ENCODE measurements around the gene SNRNP25.
"Not testable (repeated sequence)": the region's sequence is repeated elsewhere in the genome, so short reads cannot be mapped to it uniquely, and the experiment has no call there.

The SNRNP25 gene

DNA sequence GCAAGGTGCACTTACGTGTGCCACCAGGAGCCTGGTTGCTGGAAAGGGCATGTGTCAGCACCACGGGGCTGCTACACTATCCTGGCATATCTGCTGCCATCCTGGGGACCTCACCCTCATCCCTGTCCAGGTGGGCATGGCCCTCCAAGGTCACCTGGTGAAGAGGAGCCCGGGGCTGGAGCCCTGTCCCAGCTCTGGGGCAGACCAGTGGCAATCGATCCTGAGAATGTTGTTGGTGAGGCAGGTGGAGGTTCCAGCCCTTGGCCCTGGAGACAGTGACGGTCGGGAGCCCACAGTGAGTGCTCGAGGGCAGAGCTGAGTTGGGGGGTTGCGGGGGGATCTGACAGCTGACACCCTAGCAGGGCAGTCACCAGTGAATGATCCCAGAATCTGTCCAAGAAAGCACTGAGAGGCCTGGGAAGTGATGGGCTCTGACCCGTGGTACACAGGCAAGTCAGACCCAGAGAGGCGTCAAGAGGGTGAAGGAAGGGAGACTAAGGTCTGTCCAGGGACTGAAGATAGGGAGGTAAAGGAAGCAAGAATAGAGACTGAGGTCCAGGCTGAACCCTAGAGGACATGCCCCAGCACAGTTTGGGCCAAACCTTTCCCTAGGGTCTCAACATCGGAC lies 17.8 kb upstream of the SNRNP25 start:
- Mint-ChIP-seq H3K4me3 (no peak overlapping the region), H3K27ac (peak overlapping the region in 1 of 2 donors; percentile 3), H3K9me3 (no peaks in the 10 kb centered on the region), H3K36me3 (ENCODE audit: insufficient read depth) (peaks cover 5% of the 10 kb centered on the region), H3K4me1 (ENCODE audit: low read depth in 2 of 2) (peaks cover 17 to 20% of the 10 kb centered on the region in 2 donors), H3K27me3 (no peaks in the 10 kb centered on the region)
- DNase-seq (no peak), ATAC-seq (replicated peaks) (no peak)

DNA sequence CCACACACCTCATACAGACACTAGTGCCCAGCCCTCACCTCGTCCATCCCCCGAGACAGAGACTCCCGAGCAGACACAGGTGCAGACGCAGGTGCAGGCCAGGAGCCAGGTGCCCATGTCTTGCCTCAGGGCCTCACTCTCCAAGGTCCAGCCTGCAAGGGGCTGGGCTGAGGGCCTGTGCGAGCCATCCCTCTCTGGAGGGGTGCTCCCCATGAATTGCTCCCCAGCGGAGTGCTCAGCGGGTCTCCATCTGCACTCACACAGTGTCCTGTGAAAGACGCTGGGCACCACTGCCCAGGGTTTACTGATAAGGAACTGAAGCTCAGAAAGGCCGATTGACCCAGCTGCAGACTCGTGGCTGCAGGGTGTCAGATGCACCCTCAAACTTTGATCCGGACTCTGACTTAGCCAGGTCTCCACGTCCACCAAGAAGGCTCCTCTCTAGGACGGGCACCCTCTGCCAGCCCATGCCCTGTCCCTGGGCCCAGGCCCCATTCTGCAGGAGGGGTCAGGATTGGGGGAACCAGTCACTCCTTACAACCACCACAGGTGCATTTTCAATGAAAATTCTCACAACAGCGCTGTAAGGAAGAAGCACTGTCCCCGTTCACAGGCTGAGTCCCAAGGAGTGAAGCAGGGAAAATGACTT lies 17.2 kb upstream of the SNRNP25 start:
- peak in 1 of 3 experiments; percentile 0 for DNase-seq
- Mint-ChIP-seq H3K27ac (peak overlapping the region in 1 of 2 donors; percentile 69), H3K4me1 (ENCODE audit: low read depth in 2 of 2) (peaks cover 17 to 20% of the 10 kb centered on the region in 2 donors), H3K27me3 (no peaks in the 10 kb centered on the region), H3K9me3 (no peaks in the 10 kb centered on the region), H3K36me3 (ENCODE audit: insufficient read depth) (peaks cover 5% of the 10 kb centered on the region), H3K4me3 (no peak overlapping the region)
- no peak for ATAC-seq (replicated peaks)

- Mint-ChIP-seq H3K36me3 (ENCODE audit: insufficient read depth) (peaks cover 5% of the 10 kb centered on the region), H3K4me1 (ENCODE audit: low read depth in 2 of 2) (peaks cover 26 to 28% of the 10 kb centered on the region in 2 donors), H3K9me3 (no peaks in the 10 kb centered on the region), H3K27me3 (no peaks in the 10 kb centered on the region), H3K4me3 (no peak overlapping the region), H3K27ac (no peak overlapping the region)
- DNase-seq: no peak
- no peak for ATAC-seq (replicated peaks)
Observed at GRCh38 chr16:37511-37910, 16.1 kb upstream of the SNRNP25 start.

DNA sequence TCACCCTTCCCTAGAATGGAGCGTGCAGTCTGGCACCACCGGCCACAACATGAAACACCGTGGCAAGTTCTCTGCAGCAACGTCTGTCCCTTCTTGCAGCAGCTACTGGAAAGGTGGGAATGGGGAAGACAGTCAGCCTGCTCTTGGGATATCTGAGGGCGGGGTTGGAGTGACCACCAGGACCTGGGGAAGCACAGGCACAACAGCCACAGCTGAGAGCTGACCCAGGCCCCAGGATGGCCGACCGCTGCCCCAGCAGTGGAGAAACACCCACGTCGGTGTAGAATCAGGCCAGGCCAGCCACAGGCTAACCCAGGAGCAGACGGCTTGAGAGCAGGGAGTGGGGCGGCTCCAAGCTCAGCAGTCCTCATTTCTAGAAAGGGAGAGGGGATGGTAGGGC lies 15.4 kb upstream of the SNRNP25 start:
- H3K27me3 Mint-ChIP-seq; DNase-seq; H3K36me3 Mint-ChIP-seq (ENCODE audit: insufficient read depth); H3K4me3 Mint-ChIP-seq; ATAC-seq (replicated peaks); H3K9me3 Mint-ChIP-seq: not testable (repeated sequence)
- peaks cover 29 to 32% of the 10 kb centered on the region in 2 donors for H3K4me1 Mint-ChIP-seq (ENCODE audit: low read depth in 2 of 2)
- H3K27ac Mint-ChIP-seq: peak overlapping the region; percentile 49 to 84

- Mint-ChIP-seq H3K4me1 (ENCODE audit: low read depth in 2 of 2) (peaks cover 32 to 35% of the 10 kb centered on the region in 2 donors), H3K27me3 (no peaks in the 10 kb centered on the region), H3K9me3 (no peaks in the 10 kb centered on the region), H3K36me3 (ENCODE audit: insufficient read depth) (peaks cover 14% of the 10 kb centered on the region), H3K4me3 (peak overlapping the region in 1 of 2 donors; percentile 44), H3K27ac (peak overlapping the region; percentile 79 to 84)
- ATAC-seq (replicated peaks): peak; percentile 97
- DNase-seq: peak; percentile 49 to 56 (median 51)
Observed at GRCh38 chr16:38941-39892, 14.4 kb upstream of the SNRNP25 start.

DNA sequence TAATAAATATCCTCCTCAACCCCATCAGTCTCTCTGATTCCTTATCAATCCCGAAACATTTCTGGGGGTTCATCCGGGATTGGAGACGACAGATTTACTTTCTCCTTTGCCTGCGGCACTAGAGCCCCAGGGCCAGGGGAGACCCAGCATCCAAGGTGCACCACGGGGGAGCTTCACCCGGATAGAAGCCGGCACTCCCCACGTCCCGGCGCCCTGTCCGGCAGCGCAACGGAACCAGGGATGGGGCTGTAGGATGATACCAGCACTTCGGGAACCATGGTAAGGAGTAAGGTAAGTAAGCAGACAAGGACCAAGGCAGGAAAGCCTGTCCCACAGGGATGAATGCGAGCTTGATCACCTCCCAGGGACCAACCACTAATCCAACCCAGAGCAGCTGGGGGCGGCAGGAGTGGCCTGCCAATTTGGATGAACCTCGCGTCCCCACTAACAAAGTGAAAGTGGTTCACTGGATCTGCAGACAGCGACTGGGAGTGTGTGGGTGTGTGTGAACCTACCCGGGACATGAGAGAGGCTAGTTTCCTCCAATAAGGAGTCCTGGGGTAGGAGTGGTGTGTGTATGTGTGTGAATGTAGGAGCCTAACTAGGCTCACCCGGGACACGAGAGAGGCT lies 12.1 kb upstream of the SNRNP25 start:
- H3K4me3 Mint-ChIP-seq: no peak overlapping the region
- peaks cover 26% of the 10 kb centered on the region for H3K36me3 Mint-ChIP-seq (ENCODE audit: insufficient read depth)
- ATAC-seq (replicated peaks): no peak
- no peak for DNase-seq
- H3K9me3 Mint-ChIP-seq: no peaks in the 10 kb centered on the region
- no peak overlapping the region for H3K27ac Mint-ChIP-seq
- no peaks in the 10 kb centered on the region for H3K27me3 Mint-ChIP-seq
- H3K4me1 Mint-ChIP-seq (ENCODE audit: low read depth in 2 of 2): peaks cover 28 to 35% of the 10 kb centered on the region in 2 donors

- Mint-ChIP-seq H3K4me3 (no peak overlapping the region), H3K36me3 (ENCODE audit: insufficient read depth) (peaks cover 28% of the 10 kb centered on the region), H3K27me3 (no peaks in the 10 kb centered on the region), H3K9me3 (no peaks in the 10 kb centered on the region), H3K4me1 (ENCODE audit: low read depth in 2 of 2) (peaks cover 27 to 35% of the 10 kb centered on the region in 2 donors), H3K27ac (peak overlapping the region in 1 of 2 donors; percentile 83)
- ATAC-seq (replicated peaks) (no peak), DNase-seq (no peak)
Observed at GRCh38 chr16:42069-42457, 11.6 kb upstream of the SNRNP25 start.

GRCh38 chr16:42691-43090 lies 10.9 kb upstream of the SNRNP25 start:
- peaks cover 34% of the 10 kb centered on the region for H3K36me3 Mint-ChIP-seq (ENCODE audit: insufficient read depth)
- no peak overlapping the region for H3K4me3 Mint-ChIP-seq
- no peaks in the 10 kb centered on the region for H3K27me3 Mint-ChIP-seq
- H3K4me1 Mint-ChIP-seq (ENCODE audit: low read depth in 2 of 2): peaks cover 27 to 35% of the 10 kb centered on the region in 2 donors
- H3K9me3 Mint-ChIP-seq: no peaks in the 10 kb centered on the region
- H3K27ac Mint-ChIP-seq: peak overlapping the region in 1 of 2 donors; percentile 83
- DNase-seq: no peak
- no peak for ATAC-seq (replicated peaks)

GRCh38 chr16:43294-43693 lies 10.3 kb upstream of the SNRNP25 start:
- no peaks in the 10 kb centered on the region for H3K9me3 Mint-ChIP-seq
- H3K4me3 Mint-ChIP-seq: no peak overlapping the region
- H3K27ac Mint-ChIP-seq: peak overlapping the region in 1 of 2 donors; percentile 31
- peaks cover 38% of the 10 kb centered on the region for H3K36me3 Mint-ChIP-seq (ENCODE audit: insufficient read depth)
- no peak for DNase-seq
- no peaks in the 10 kb centered on the region for H3K27me3 Mint-ChIP-seq
- no peak for ATAC-seq (replicated peaks)
- H3K4me1 Mint-ChIP-seq (ENCODE audit: low read depth in 2 of 2): peaks cover 25 to 30% of the 10 kb centered on the region in 2 donors

DNA sequence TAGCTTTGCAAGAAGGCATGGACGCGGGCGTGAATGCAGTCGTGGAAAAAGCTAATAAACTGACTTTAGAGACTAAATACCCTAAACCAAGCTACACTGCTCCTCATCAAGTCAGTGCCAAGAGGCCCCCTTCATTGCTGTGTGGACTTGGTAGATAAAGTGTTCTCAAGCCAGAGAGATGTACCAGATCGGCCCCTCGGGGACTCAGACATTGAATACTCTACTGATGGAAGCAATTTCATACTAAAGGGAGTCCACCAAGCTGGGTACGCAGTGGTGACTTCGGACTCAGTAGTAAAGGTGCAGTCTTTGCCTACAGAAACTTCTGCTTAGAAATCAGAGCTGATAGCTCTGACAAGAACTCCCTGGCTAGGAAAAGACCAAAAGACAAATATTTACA lies 9.0 kb upstream of the SNRNP25 start:
- Mint-ChIP-seq H3K27me3 (no peaks in the 10 kb centered on the region), H3K36me3 (ENCODE audit: insufficient read depth) (peaks cover 41% of the 10 kb centered on the region), H3K27ac (no peak overlapping the region), H3K4me3 (no peak overlapping the region), H3K4me1 (ENCODE audit: low read depth in 2 of 2) (peaks cover 12 to 18% of the 10 kb centered on the region in 2 donors), H3K9me3 (no peaks in the 10 kb centered on the region)
- ATAC-seq (replicated peaks): no peak
- no peak for DNase-seq

DNA sequence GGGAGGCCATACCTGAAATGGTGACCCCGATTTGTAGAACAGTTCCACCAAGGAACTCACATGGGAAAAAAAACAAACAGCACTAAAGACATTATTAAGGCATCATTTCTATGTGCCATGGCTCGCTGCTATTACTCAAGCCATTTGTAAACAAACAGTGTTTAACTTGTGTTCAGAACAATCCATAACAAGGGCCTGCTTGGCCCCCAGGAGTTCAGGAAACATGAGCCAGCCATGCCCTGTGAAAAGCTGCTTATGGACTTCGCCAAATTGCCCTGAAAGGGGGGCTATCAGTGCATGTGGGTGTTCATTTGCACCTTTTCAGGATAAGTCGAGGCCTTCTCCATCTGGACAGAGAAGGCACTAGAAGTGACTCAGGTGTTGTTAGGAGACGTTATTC lies 8.2 kb upstream of the SNRNP25 start:
- no peak for ATAC-seq (replicated peaks)
- no peak overlapping the region for H3K4me3 Mint-ChIP-seq
- no peaks in the 10 kb centered on the region for H3K9me3 Mint-ChIP-seq
- H3K27me3 Mint-ChIP-seq: no peaks in the 10 kb centered on the region
- H3K27ac Mint-ChIP-seq: no peak overlapping the region
- DNase-seq: no peak
- peaks cover 44% of the 10 kb centered on the region for H3K36me3 Mint-ChIP-seq (ENCODE audit: insufficient read depth)
- peaks cover 12 to 22% of the 10 kb centered on the region in 2 donors for H3K4me1 Mint-ChIP-seq (ENCODE audit: low read depth in 2 of 2)

- peaks cover 53% of the 10 kb centered on the region for H3K36me3 Mint-ChIP-seq (ENCODE audit: insufficient read depth)
- not testable (repeated sequence) for H3K4me3 Mint-ChIP-seq; ATAC-seq (replicated peaks); H3K9me3 Mint-ChIP-seq; DNase-seq; H3K27me3 Mint-ChIP-seq
- H3K27ac Mint-ChIP-seq: peak overlapping the region in 1 of 2 donors; percentile 19
- H3K4me1 Mint-ChIP-seq (ENCODE audit: low read depth in 2 of 2): peaks cover 19 to 32% of the 10 kb centered on the region in 2 donors
Observed at GRCh38 chr16:46510-46909, 7.1 kb upstream of the SNRNP25 start.

- no peak overlapping the region for H3K27ac Mint-ChIP-seq
- no peak for DNase-seq
- ATAC-seq (replicated peaks): no peak
- peaks cover 17 to 28% of the 10 kb centered on the region in 2 donors for H3K4me1 Mint-ChIP-seq (ENCODE audit: low read depth in 2 of 2)
- no peaks in the 10 kb centered on the region for H3K9me3 Mint-ChIP-seq
- H3K4me3 Mint-ChIP-seq: no peak overlapping the region
- H3K27me3 Mint-ChIP-seq: no peaks in the 10 kb centered on the region
- peaks cover 55% of the 10 kb centered on the region for H3K36me3 Mint-ChIP-seq (ENCODE audit: insufficient read depth)
Observed at GRCh38 chr16:47234-47633, 6.4 kb upstream of the SNRNP25 start.
